Fibroblast of villous mesenchyme (primary cell): ENCODE data around the gene ADCY2. TPM values are rescaled to one million over a fixed set of nuclear protein-coding genes. Genes with fewer than 3 reads are reported as not detected.

Source experiments
- DNase-seq: peaks from one replicate; pipeline ENCODE4 v3.0.0-alpha.2; 2010; ENCODE audit warnings: low read depth
- H3K4me3 ChIP-seq: 2 replicates; pipeline ENCODE4 v1.5.1; 2011; ENCODE audit warnings: low read depth, mild to moderate bottlenecking, low read length
- CTCF ChIP-seq: IDR thresholded peaks from 2 replicates; pipeline ENCODE4 v1.5.1; 2012; ENCODE audit warnings: low read depth, mild to moderate bottlenecking, low read length; ENCODE audit not compliant: insufficient read depth
- total RNA-seq: library from RNA; depleted of rRNA; stranded (reverse); fragments of >200 nt; gene quantifications from 2 replicates; pipeline ENCODE4 v1.2.3, GENCODE V29; 2012

ADCY2 gene
- total RNA-seq, 1 donor = under 0.01 TPM

- DNase-seq = no peak
- no peak overlapping the region for H3K4me3 ChIP-seq
- TF ChIP-seq CTCF = no peak
Measured at GRCh38 chr5:7764452-7764851, 368.5 kb downstream of the ADCY2 start.

GRCh38 chr5:7770436-7770835, 374.5 kb downstream of the ADCY2 start:
- DNase-seq = no peak
- TF ChIP-seq CTCF = no peak
- no peak overlapping the region for H3K4me3 ChIP-seq

GRCh38 chr5:7772141-7772540, 376.2 kb downstream of the ADCY2 start:
- TF ChIP-seq CTCF = no peak
- no peak for DNase-seq
- no peak overlapping the region for H3K4me3 ChIP-seq

- DNase-seq = no peak
- TF ChIP-seq CTCF = no peak
- no peak overlapping the region for H3K4me3 ChIP-seq
Measured at GRCh38 chr5:7773178-7773577, 377.2 kb downstream of the ADCY2 start.

GRCh38 chr5:7776442-7776841, 380.5 kb downstream of the ADCY2 start:
- no peak for TF ChIP-seq CTCF
- no peak overlapping the region for H3K4me3 ChIP-seq
- no peak for DNase-seq

- TF ChIP-seq CTCF = no peak
- DNase-seq = no peak
Measured at GRCh38 chr5:7779019-7780005, 383.4 kb downstream of the ADCY2 start.

More at GRCh38 chr5:7779019-7780005, 383.4 kb downstream of the ADCY2 start:
- no peak overlapping the region for H3K4me3 ChIP-seq
